Neural progenitor cell (in vitro differentiated cells): ENCODE data around the gene MYH10.

Source experiments
- CTCF ChIP-seq: fragments of 200-600 bp; sonication (generic); IDR thresholded peaks from 2 replicates; pipeline ENCODE4 v1.5.1; 2017; ENCODE audit warnings: antibody characterized with exemption, mild to moderate bottlenecking
- EZH2 ChIP-seq: fragments of 200-600 bp; sonication (generic); IDR thresholded peaks from 2 replicates; pipeline ENCODE4 v1.6.1; 2017; ENCODE audit warnings: antibody characterized with exemption, mild to moderate bottlenecking, moderate library complexity
- EZH2phosphoT487 ChIP-seq: fragments of 200-600 bp; sonication (generic); IDR thresholded peaks from 2 replicates; pipeline ENCODE4 v1.6.1; 2017; ENCODE audit warnings: antibody characterized with exemption

GRCh38 chr17:8500609-8501008 lies 129.9 kb downstream of the MYH10 start:
- TF ChIP-seq CTCF (no peak), EZH2phosphoT487 (no peak), EZH2 (no peak)
